LoVo (cell line): Measurements from ENCODE around the gene TRABD2B.
A peak's percentile ranks its signal among the peaks of the same experiment; 100 is the strongest.

Experiments used
- DNase-seq: peaks from one replicate; pipeline ENCODE4 v3.0.0-alpha.2; 2016; ENCODE audit warnings: low spot score

TRABD2B gene

GRCh38 chr1:47997289-47998200 lies at the start of gene TRABD2B:
TRABD2B (minus strand) TSS chr1:47997385.
- peak; percentile 80 for DNase-seq

- DNase-seq = no peak
Observed at GRCh38 chr1:48044311-48044710, 47.1 kb upstream of the TRABD2B start.

- DNase-seq = peak; percentile 47
Observed at GRCh38 chr1:48043622-48044021, 46.4 kb upstream of the TRABD2B start.

- no peak for DNase-seq
Observed at GRCh38 chr1:48040154-48040553, 43.0 kb upstream of the TRABD2B start.

GRCh38 chr1:48039088-48040054 lies 42.2 kb upstream of the TRABD2B start:
- DNase-seq = no peak

GRCh38 chr1:48038270-48038767 lies 41.1 kb upstream of the TRABD2B start:
- no peak for DNase-seq

GRCh38 chr1:48036710-48037355 lies 39.6 kb upstream of the TRABD2B start:
- DNase-seq = no peak

- no peak for DNase-seq
Observed at GRCh38 chr1:48035371-48036141, 38.4 kb upstream of the TRABD2B start.

- DNase-seq = no peak
Observed at GRCh38 chr1:48033495-48034045, 36.4 kb upstream of the TRABD2B start.

GRCh38 chr1:48031676-48032075 lies 34.5 kb upstream of the TRABD2B start:
- no peak for DNase-seq

- DNase-seq = no peak
Observed at GRCh38 chr1:48030696-48031365, 33.6 kb upstream of the TRABD2B start.

- DNase-seq = no peak
Observed at GRCh38 chr1:48030211-48030610, 33.0 kb upstream of the TRABD2B start.

GRCh38 chr1:48028218-48029069 lies 31.3 kb upstream of the TRABD2B start:
- no peak for DNase-seq

- DNase-seq = no peak
Observed at GRCh38 chr1:48027533-48027835, 30.3 kb upstream of the TRABD2B start.

GRCh38 chr1:48026701-48027532 lies 29.7 kb upstream of the TRABD2B start:
- no peak for DNase-seq

- peak; percentile 9 for DNase-seq
Observed at GRCh38 chr1:48026275-48026674, 29.1 kb upstream of the TRABD2B start.

- DNase-seq = no peak
Observed at GRCh38 chr1:48025076-48025475, 27.9 kb upstream of the TRABD2B start.

- no peak for DNase-seq
Observed at GRCh38 chr1:48023488-48023887, 26.3 kb upstream of the TRABD2B start.

- no peak for DNase-seq
Observed at GRCh38 chr1:48022306-48022705, 25.1 kb upstream of the TRABD2B start.
